Testis (tissue), 2 donors: Measurements from ENCODE around the gene ZFP36L1.

Experiments
- CTCF ChIP-seq, 3 experiments: fragments of 450-650 bp in 2 of 3; fragments of 200-600 bp in 1 of 3; sonication (generic) in 1 of 3; IDR thresholded peaks; one replicate each; pipeline ENCODE4 v1.5.1; 2016 to 2019; ENCODE audit warnings: antibody characterized with exemption in 3 of 3, mild to moderate bottlenecking in 2 of 3, moderate library complexity in 1 of 3
- POLR2A ChIP-seq: fragments of 450-650 bp; IDR thresholded peaks from one replicate; pipeline ENCODE4 v1.6.1; 2017; ENCODE audit warnings: antibody characterized with exemption, mild to moderate bottlenecking, moderate library complexity

GRCh38 chr14:68824207-68824516 lies 31.3 kb upstream of the ZFP36L1 start:
- TF ChIP-seq CTCF (IDR thresholded peaks at IDR 0.05) (no peak), POLR2A (no peak)
